ENCODE results near the gene IL10RA. TPM values are rescaled to one million over a fixed set of nuclear protein-coding genes. Genes with fewer than 3 reads are reported as not detected.
"Not testable (repeated sequence)": the region's sequence is repeated elsewhere in the genome, so short reads cannot be mapped to it uniquely, and the experiment has no call there.

The IL10RA gene
- total RNA-seq, 2 donors from 2014 or later: 4.5 to 10.7 TPM

- H3K27ac ChIP-seq: no peak overlapping the region
- intact Hi-C loops (cut with DNase I): no loop called here
Measured at GRCh38 chr11:118005224-118006152, 19.3 kb downstream of the IL10RA start.

GRCh38 chr11:118006153-118006534, 19.9 kb downstream of the IL10RA start:
- TF ChIP-seq POLR2AphosphoS5 (IDR thresholded peaks at IDR 0.05) (no peak), POLR2A (IDR thresholded peaks at IDR 0.05) (no peak), CTCF (IDR thresholded peaks at IDR 0.05) (no peak)
- no peaks in the 10 kb centered on the region for H3K9me3 ChIP-seq
- H3K27ac ChIP-seq: no peak overlapping the region
- no peak for DNase-seq (ENCODE audit: low spot score)
- WGBS: 89% methylated on average over 4 of the region's 4 CpGs
- H3K36me3 ChIP-seq: no peaks in the 10 kb centered on the region
- no peaks in the 10 kb centered on the region for H3K27me3 ChIP-seq (replicated peaks; ENCODE audit: insufficient read depth)
- no peaks in the 10 kb centered on the region for H3K4me1 ChIP-seq (replicated peaks)
- no peak overlapping the region for H3K4me3 ChIP-seq
- intact Hi-C loops (cut with DNase I): no loop called here

More at GRCh38 chr11:118005224-118006152, 19.3 kb downstream of the IL10RA start:
- 88% methylated on average over 12 of the region's 12 CpGs for WGBS
- Histone ChIP-seq H3K9me3 (no peaks in the 10 kb centered on the region), H3K36me3 (no peaks in the 10 kb centered on the region), H3K27me3 (replicated peaks; ENCODE audit: insufficient read depth) (no peaks in the 10 kb centered on the region), H3K4me1 (replicated peaks) (no peaks in the 10 kb centered on the region), H3K4me3 (no peak overlapping the region)
- TF ChIP-seq POLR2AphosphoS5 (IDR thresholded peaks at IDR 0.05): no peak
- no peak for TF ChIP-seq CTCF (IDR thresholded peaks at IDR 0.05)
- no peak for TF ChIP-seq POLR2A (IDR thresholded peaks at IDR 0.05)
- DNase-seq (ENCODE audit: low spot score): no peak

GRCh38 chr11:118007040-118007439, 20.8 kb downstream of the IL10RA start:
- no peaks in the 10 kb centered on the region for H3K36me3 ChIP-seq
- 86% methylated on average over 5 of the region's 5 CpGs for WGBS
- H3K4me1 ChIP-seq (replicated peaks): no peaks in the 10 kb centered on the region
- DNase-seq (ENCODE audit: low spot score): no peak
- no peaks in the 10 kb centered on the region for H3K9me3 ChIP-seq
- H3K27ac ChIP-seq: no peak overlapping the region
- intact Hi-C loops (cut with DNase I): no loop called here
- H3K4me3 ChIP-seq: no peak overlapping the region
- no peaks in the 10 kb centered on the region for H3K27me3 ChIP-seq (replicated peaks; ENCODE audit: insufficient read depth)
- TF ChIP-seq CTCF (IDR thresholded peaks at IDR 0.05): no peak
- TF ChIP-seq POLR2A (IDR thresholded peaks at IDR 0.05): no peak
- TF ChIP-seq POLR2AphosphoS5 (IDR thresholded peaks at IDR 0.05): no peak

- H3K36me3 ChIP-seq; DNase-seq (ENCODE audit: low spot score); H3K9me3 ChIP-seq; H3K4me1 ChIP-seq (replicated peaks); intact Hi-C loops (cut with DNase I); H3K27me3 ChIP-seq (replicated peaks; ENCODE audit: insufficient read depth); H3K27ac ChIP-seq; H3K4me3 ChIP-seq: not testable (repeated sequence)
- 87% methylated on average over 11 of the region's 11 CpGs for WGBS
Measured at GRCh38 chr11:118007563-118008270, 21.5 kb downstream of the IL10RA start.

GRCh38 chr11:118008271-118008911, 22.2 kb downstream of the IL10RA start:
- Histone ChIP-seq H3K36me3 (no peaks in the 10 kb centered on the region), H3K27me3 (replicated peaks; ENCODE audit: insufficient read depth) (no peaks in the 10 kb centered on the region), H3K4me3 (no peak overlapping the region), H3K9me3 (no peaks in the 10 kb centered on the region), H3K27ac (no peak overlapping the region), H3K4me1 (replicated peaks) (no peaks in the 10 kb centered on the region)
- 91% methylated on average over 4 of the region's 4 CpGs for WGBS
- intact Hi-C loops (cut with DNase I): no loop called here
- no peak for TF ChIP-seq CTCF (IDR thresholded peaks at IDR 0.05)
- no peak for TF ChIP-seq POLR2A (IDR thresholded peaks at IDR 0.05)
- TF ChIP-seq POLR2AphosphoS5 (IDR thresholded peaks at IDR 0.05): no peak
- no peak for DNase-seq (ENCODE audit: low spot score)

Measured in prostate gland (tissue), 2 donors.